ENCODE results near the gene PPP2R2D. TPM values are rescaled to one million over a fixed set of nuclear protein-coding genes. Genes with fewer than 3 reads are reported as not detected.

Gene PPP2R2D
- total RNA-seq, 2 experiments from 2014 or later: 31.6 to 32.3 TPM

DNA sequence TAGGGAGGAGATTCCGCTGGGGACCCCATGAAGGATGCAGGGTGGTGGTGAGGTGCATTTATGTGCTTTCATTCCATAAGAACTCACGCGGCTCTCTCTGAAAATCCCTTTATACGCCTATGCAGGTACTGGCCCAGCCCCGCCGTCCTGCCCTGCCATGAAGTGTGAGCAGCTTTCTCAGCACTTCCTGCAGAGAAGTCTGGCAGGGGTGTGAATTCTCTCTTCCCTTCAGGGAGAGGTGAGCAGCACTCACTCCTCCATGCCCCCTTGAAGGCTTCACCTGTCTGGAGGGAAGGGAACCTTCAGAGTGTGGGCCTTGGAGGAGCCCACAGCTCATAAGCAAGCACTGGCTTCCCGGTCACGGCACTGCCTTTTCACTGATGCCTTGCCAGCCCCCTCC is 34.0 kb downstream of the PPP2R2D start:
- TF ChIP-seq, protein P1, sequence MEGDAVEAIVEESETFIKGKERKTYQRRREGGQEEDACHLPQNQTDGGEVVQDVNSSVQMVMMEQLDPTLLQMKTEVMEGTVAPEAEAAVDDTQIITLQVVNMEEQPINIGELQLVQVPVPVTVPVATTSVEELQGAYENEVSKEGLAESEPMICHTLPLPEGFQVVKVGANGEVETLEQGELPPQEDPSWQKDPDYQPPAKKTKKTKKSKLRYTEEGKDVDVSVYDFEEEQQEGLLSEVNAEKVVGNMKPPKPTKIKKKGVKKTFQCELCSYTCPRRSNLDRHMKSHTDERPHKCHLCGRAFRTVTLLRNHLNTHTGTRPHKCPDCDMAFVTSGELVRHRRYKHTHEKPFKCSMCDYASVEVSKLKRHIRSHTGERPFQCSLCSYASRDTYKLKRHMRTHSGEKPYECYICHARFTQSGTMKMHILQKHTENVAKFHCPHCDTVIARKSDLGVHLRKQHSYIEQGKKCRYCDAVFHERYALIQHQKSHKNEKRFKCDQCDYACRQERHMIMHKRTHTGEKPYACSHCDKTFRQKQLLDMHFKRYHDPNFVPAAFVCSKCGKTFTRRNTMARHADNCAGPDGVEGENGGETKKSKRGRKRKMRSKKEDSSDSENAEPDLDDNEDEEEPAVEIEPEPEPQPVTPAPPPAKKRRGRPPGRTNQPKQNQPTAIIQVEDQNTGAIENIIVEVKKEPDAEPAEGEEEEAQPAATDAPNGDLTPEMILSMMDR (IDR thresholded peaks at IDR 0.05): no peak
- ATAC-seq: no peak
- H3K4me3 Mint-ChIP-seq: no peak overlapping the region
- peak overlapping the region; percentile 57 for H3K27ac Mint-ChIP-seq
- DNase-seq: no peak
- no peaks in the 10 kb centered on the region for H3K9me3 Mint-ChIP-seq
- peaks cover 47% of the 10 kb centered on the region for H3K4me1 Mint-ChIP-seq (ENCODE audit: low read depth)
- intact Hi-C loops (cut with micrococcal nuclease): no loop called here
- H3K27me3 Mint-ChIP-seq: no peaks in the 10 kb centered on the region
- POLR2A ChIA-PET: interaction anchor here (1.0 kb wide), 1 partner anchor 9 kb away, joined by 3 read pairs; no protein-coding TSS in a partner anchor
- peaks cover 24% of the 10 kb centered on the region for H3K36me3 Mint-ChIP-seq (ENCODE audit: low read depth)
- CTCF ChIA-PET: no interaction called here

GRCh38 chr10:131935260-131935659 is 34.5 kb downstream of the PPP2R2D start:
- ATAC-seq: no peak
- ChIA-PET POLR2A (interaction anchor here (1.0 kb wide), 2 partner anchors 9 to 32 kb away, joined by 3 read pairs; no protein-coding TSS in a partner anchor), CTCF (no interaction called here)
- H3K36me3 Mint-ChIP-seq (ENCODE audit: low read depth): peaks cover 22% of the 10 kb centered on the region
- H3K4me1 Mint-ChIP-seq (ENCODE audit: low read depth): peaks cover 42% of the 10 kb centered on the region
- intact Hi-C loops (cut with micrococcal nuclease): no loop called here
- H3K27ac Mint-ChIP-seq: peak overlapping the region; percentile 57
- no peak for DNase-seq
- no peaks in the 10 kb centered on the region for H3K9me3 Mint-ChIP-seq
- H3K4me3 Mint-ChIP-seq: no peak overlapping the region
- TF ChIP-seq, protein P1 (IDR thresholded peaks at IDR 0.05): no peak
- H3K27me3 Mint-ChIP-seq: no peaks in the 10 kb centered on the region

- Mint-ChIP-seq H3K36me3 (ENCODE audit: low read depth) (peaks cover 20% of the 10 kb centered on the region), H3K4me3 (no peak overlapping the region), H3K4me1 (ENCODE audit: low read depth) (peaks cover 31% of the 10 kb centered on the region), H3K9me3 (no peaks in the 10 kb centered on the region), H3K27ac (no peak overlapping the region), H3K27me3 (no peaks in the 10 kb centered on the region)
- ChIA-PET CTCF (no interaction called here), POLR2A (interaction anchor here (1.0 kb wide), 1 partner anchor 33 kb away, joined by 3 read pairs; no protein-coding TSS in a partner anchor)
- intact Hi-C loops (cut with micrococcal nuclease): no loop called here
- ATAC-seq (no peak), DNase-seq (no peak)
- TF ChIP-seq, protein P1 (IDR thresholded peaks at IDR 0.05): no peak
These were observed 35.5 kb downstream of the PPP2R2D start for GRCh38 chr10:131936294-131936693.

- Mint-ChIP-seq H3K4me1 (ENCODE audit: low read depth) (peaks cover 27% of the 10 kb centered on the region), H3K27me3 (no peaks in the 10 kb centered on the region), H3K4me3 (no peak overlapping the region), H3K9me3 (no peaks in the 10 kb centered on the region), H3K36me3 (ENCODE audit: low read depth) (peaks cover 24% of the 10 kb centered on the region), H3K27ac (no peak overlapping the region)
- DNase-seq (no peak), ATAC-seq (no peak)
- TF ChIP-seq, protein P1 (IDR thresholded peaks at IDR 0.05): no peak
- intact Hi-C loops (cut with micrococcal nuclease): no loop called here
- ChIA-PET POLR2A (no interaction called here), CTCF (no interaction called here)
These were observed 35.9 kb downstream of the PPP2R2D start for GRCh38 chr10:131936736-131937135.

GRCh38 chr10:131937836-131938235 is 37.0 kb downstream of the PPP2R2D start:
- H3K27ac Mint-ChIP-seq: no peak overlapping the region
- intact Hi-C loops (cut with micrococcal nuclease): no loop called here
- CTCF ChIA-PET: no interaction called here
- peaks cover 32% of the 10 kb centered on the region for H3K36me3 Mint-ChIP-seq (ENCODE audit: low read depth)
- ATAC-seq (no peak), DNase-seq (no peak)
- TF ChIP-seq, protein P1 (IDR thresholded peaks at IDR 0.05): no peak
- POLR2A ChIA-PET: no interaction called here
- peaks cover 25% of the 10 kb centered on the region for H3K4me1 Mint-ChIP-seq (ENCODE audit: low read depth)
- H3K9me3 Mint-ChIP-seq: no peaks in the 10 kb centered on the region
- no peaks in the 10 kb centered on the region for H3K27me3 Mint-ChIP-seq
- H3K4me3 Mint-ChIP-seq: no peak overlapping the region

All from activated CD8-positive, alpha-beta T cell treated with anti-CD3 and anti-CD28 coated beads for 36 hours (primary cell).